HUES48 (cell line): ENCODE data around the gene SMC4.

ENCODE experiments used
- H3K27ac ChIP-seq: one replicate; pipeline ENCODE4 v1.7.0; 2013; ENCODE audit warnings: low read depth, low read length, inconsistent platforms
- H3K27me3 ChIP-seq: 2 replicates; pipeline ENCODE4 v1.6.1; 2013; ENCODE audit warnings: mild to moderate bottlenecking, low read length; ENCODE audit not compliant: control insufficient read depth, insufficient read depth
- H3K36me3 ChIP-seq: 2 replicates; pipeline ENCODE4 v1.6.1; 2013; ENCODE audit warnings: low read length; ENCODE audit not compliant: control insufficient read depth, insufficient read depth
- H3K4me1 ChIP-seq: 2 replicates; pipeline ENCODE4 v1.6.1; 2013; ENCODE audit warnings: mild to moderate bottlenecking, low read length; ENCODE audit not compliant: control insufficient read depth, insufficient read depth
- H3K4me3 ChIP-seq: 2 replicates; pipeline ENCODE4 v1.5.1; 2013; ENCODE audit warnings: mild to moderate bottlenecking, low read depth, low read length
- H3K9ac ChIP-seq: 2 replicates; pipeline ENCODE4 v1.6.1; 2013; ENCODE audit warnings: mild to moderate bottlenecking, low read depth, low read length, moderate library complexity
- H3K9me3 ChIP-seq: 2 replicates; pipeline ENCODE4 v1.6.1; 2013; ENCODE audit warnings: low read length; ENCODE audit not compliant: control insufficient read depth, insufficient read depth

Gene SMC4

DNA sequence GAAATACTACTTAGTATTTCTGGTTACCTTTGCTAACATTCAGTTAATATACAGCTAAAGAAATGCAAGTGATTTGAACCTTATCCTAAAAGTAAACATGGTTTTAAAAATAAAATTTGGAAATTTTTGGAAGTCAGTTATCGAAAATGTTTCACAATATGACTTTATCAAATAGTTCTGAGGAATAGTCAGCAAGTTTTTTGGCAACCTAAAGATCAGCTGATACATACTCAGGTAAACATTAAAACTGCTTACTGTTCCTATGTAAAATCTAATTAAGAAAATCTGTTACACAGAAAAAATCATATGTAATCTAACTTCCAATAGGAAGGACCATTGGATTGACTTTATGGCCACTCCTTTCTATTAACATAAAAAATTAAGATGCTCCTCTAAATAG, 24.5 kb upstream of the SMC4 start:
- Histone ChIP-seq H3K27ac (no peak overlapping the region), H3K4me1 (peaks cover 9% of the 10 kb centered on the region), H3K9ac (no peak overlapping the region), H3K9me3 (no peaks in the 10 kb centered on the region), H3K36me3 (peaks cover 36% of the 10 kb centered on the region), H3K4me3 (no peak overlapping the region), H3K27me3 (no peaks in the 10 kb centered on the region)

GRCh38 chr3:160376681-160377080, 22.8 kb upstream of the SMC4 start:
- H3K27ac ChIP-seq = no peak overlapping the region
- peaks cover 39% of the 10 kb centered on the region for H3K36me3 ChIP-seq
- H3K9ac ChIP-seq = no peak overlapping the region
- H3K4me3 ChIP-seq = no peak overlapping the region
- H3K27me3 ChIP-seq = no peaks in the 10 kb centered on the region
- H3K9me3 ChIP-seq = no peaks in the 10 kb centered on the region
- peaks cover 14% of the 10 kb centered on the region for H3K4me1 ChIP-seq

DNA sequence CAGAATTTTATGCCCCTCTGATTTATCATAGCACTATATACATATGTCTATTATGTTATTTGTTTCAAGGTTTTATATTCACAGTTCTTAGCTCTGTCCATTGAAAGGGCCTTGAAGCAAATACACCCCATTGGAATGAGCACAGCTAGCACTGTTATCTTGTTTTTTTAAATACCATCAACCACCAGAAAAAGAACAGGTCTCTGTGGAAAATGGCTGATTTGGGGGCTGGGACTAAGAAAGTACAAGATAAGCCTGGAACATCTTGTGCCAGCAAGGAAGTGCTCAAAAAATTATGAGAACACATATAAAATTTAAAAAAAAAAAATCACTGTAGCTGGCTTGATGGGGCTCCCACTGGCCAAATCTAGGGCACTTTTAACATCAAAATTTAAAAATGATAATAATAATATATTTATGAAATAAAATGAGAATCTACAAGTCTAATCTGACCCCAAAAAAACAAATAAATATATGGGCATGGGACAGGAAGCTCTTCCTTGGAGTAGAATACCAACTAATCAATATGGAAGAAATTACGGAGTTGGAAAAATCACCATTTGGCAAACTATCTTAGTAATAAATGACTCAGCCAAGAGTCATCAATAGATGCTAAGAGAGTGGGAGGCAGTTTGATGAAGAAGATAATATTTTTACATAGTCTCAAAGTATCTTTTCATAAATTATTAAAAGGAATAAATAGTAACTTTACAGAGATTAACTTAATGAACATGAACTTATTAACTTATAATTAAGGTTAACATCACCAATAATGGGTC, 20.9 kb upstream of the SMC4 start:
- H3K9ac ChIP-seq = no peak overlapping the region
- H3K4me1 ChIP-seq = peaks cover 25% of the 10 kb centered on the region
- H3K27ac ChIP-seq = no peak overlapping the region
- no peak overlapping the region for H3K4me3 ChIP-seq
- peaks cover 39% of the 10 kb centered on the region for H3K36me3 ChIP-seq
- H3K9me3 ChIP-seq = no peaks in the 10 kb centered on the region
- H3K27me3 ChIP-seq = no peaks in the 10 kb centered on the region

- no peak overlapping the region for H3K9ac ChIP-seq
- H3K27me3 ChIP-seq = no peaks in the 10 kb centered on the region
- no peak overlapping the region for H3K4me3 ChIP-seq
- peaks cover 28% of the 10 kb centered on the region for H3K36me3 ChIP-seq
- H3K27ac ChIP-seq = peak overlapping the region; percentile 5
- no peaks in the 10 kb centered on the region for H3K9me3 ChIP-seq
- peaks cover 27% of the 10 kb centered on the region for H3K4me1 ChIP-seq
Observed at GRCh38 chr3:160379628-160380214, 19.7 kb upstream of the SMC4 start.

DNA sequence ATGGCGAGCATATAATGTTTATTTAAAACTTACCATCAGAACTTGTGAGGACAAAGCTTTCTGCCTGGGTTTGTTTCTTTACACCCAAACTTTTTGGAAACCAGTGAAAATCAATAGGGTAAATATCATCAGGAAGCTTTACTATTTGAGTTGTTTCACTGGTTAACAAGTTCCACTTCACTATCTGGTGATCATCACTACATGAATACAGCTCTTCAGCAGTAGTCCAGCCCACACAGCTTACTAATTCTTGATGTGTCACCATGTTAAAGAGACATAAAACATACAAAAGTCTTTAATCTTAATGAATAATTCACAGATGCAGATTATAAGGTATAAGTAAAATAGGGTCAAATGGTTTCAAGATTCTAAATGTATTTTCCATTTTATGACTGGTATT, 18.0 kb upstream of the SMC4 start:
- Histone ChIP-seq H3K9me3 (no peaks in the 10 kb centered on the region), H3K27me3 (no peaks in the 10 kb centered on the region), H3K27ac (no peak overlapping the region), H3K4me1 (peaks cover 30% of the 10 kb centered on the region), H3K36me3 (peaks cover 10% of the 10 kb centered on the region), H3K9ac (no peak overlapping the region), H3K4me3 (no peak overlapping the region)

DNA sequence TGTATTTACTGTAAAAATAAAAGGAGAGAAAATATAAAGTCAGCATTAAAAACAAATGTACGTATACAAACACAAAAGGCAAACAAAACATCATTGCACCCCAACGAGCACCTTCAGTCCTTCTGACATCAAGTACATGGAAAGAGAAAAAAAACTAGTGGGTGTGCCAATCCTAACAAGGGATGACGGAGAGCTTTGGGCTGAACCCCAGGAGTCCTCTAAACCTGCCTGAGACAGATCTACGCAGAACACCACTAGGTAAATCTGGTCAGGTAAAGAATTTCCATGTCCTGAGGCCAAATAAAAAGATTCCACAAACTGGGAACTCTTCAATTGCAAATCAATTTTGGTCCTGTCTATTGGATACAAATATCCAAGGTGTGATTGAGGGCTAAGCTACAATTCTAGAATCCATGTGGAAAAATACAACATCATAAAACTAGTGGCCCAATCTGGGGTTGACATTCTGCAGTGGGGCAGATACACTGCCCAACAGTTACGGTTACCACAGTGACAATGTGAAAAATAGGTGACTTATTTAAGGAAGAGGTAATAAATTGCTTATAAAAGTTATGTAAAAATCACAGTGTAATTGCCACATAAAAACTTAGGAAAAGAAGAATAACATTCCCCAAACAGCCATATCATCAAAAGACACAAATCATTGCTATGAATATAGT, 14.7 kb upstream of the SMC4 start:
- H3K9me3 ChIP-seq = no peaks in the 10 kb centered on the region
- no peaks in the 10 kb centered on the region for H3K27me3 ChIP-seq
- no peak overlapping the region for H3K9ac ChIP-seq
- H3K4me1 ChIP-seq = peaks cover 22% of the 10 kb centered on the region
- H3K27ac ChIP-seq = no peak overlapping the region
- H3K36me3 ChIP-seq = 0 out of 2 replicates have a peak, but pooled peaks cover 3% of the 10 kb centered on the region
- no peak overlapping the region for H3K4me3 ChIP-seq

GRCh38 chr3:160390565-160391138, 8.8 kb upstream of the SMC4 start:
- Histone ChIP-seq H3K27me3 (no peaks in the 10 kb centered on the region), H3K4me3 (no peak overlapping the region), H3K4me1 (no peaks in the 10 kb centered on the region), H3K36me3 (no peaks in the 10 kb centered on the region), H3K9ac (no peak overlapping the region), H3K9me3 (no peaks in the 10 kb centered on the region), H3K27ac (no peak overlapping the region)

- no peak overlapping the region for H3K27ac ChIP-seq
- no peaks in the 10 kb centered on the region for H3K36me3 ChIP-seq
Observed at GRCh38 chr3:160392798-160393197, 6.7 kb upstream of the SMC4 start.

GRCh38 chr3:160393346-160394008, 6.0 kb upstream of the SMC4 start:
- Histone ChIP-seq H3K9me3 (no peaks in the 10 kb centered on the region), H3K36me3 (no peaks in the 10 kb centered on the region), H3K27me3 (no peaks in the 10 kb centered on the region), H3K4me3 (no peak overlapping the region), H3K9ac (no peak overlapping the region), H3K4me1 (peaks cover 4% of the 10 kb centered on the region; the same call in 1 of the 2 replicates), H3K27ac (no peak overlapping the region)

More at GRCh38 chr3:160392798-160393197, 6.7 kb upstream of the SMC4 start:
- no peaks in the 10 kb centered on the region for H3K9me3 ChIP-seq
- no peaks in the 10 kb centered on the region for H3K4me1 ChIP-seq
- H3K4me3 ChIP-seq = no peak overlapping the region
- no peaks in the 10 kb centered on the region for H3K27me3 ChIP-seq
- no peak overlapping the region for H3K9ac ChIP-seq

DNA sequence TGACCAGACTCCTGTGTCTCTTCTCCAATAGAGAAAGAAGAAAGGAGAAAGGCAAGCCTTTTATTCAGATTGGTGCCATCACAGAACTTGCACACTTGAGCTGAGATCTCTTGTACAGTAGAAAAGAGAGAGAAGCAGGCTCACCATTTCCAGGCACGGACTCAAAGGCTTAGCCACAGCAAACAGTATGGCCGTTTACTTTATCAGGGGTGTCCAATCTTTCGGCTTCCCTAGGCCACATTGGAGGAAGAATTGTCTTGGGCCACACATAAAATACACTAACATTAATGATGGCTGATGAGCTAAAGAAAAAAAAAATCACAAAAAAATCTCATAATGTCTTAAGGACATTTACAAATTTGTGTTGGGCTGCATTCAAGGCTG, 5.4 kb upstream of the SMC4 start:
- no peaks in the 10 kb centered on the region for H3K9me3 ChIP-seq
- H3K27me3 ChIP-seq = no peaks in the 10 kb centered on the region

More for the DNA sequence above, 5.4 kb upstream of the SMC4 start:
- Histone ChIP-seq H3K4me1 (peaks cover 4% of the 10 kb centered on the region; the same call in 1 of the 2 replicates), H3K36me3 (no peaks in the 10 kb centered on the region), H3K9ac (no peak overlapping the region), H3K27ac (no peak overlapping the region), H3K4me3 (no peak overlapping the region)
